H9 (cell line): ENCODE measurements around the gene CHD3. TPM values are rescaled to one million over a fixed set of nuclear protein-coding genes. Genes with fewer than 3 reads are reported as not detected.

Experiments
- DNase-seq: peaks from one replicate; pipeline ENCODE4 v3.0.0-alpha.2; 2017
- H2AFZ ChIP-seq: one replicate; pipeline ENCODE4 v1.6.1; 2013; ENCODE audit warnings: mild to moderate bottlenecking, low read length, control low read depth, moderate library complexity
- H2AK5ac ChIP-seq: 2 replicates; pipeline ENCODE4 v1.6.1; 2013; ENCODE audit warnings: low read length, control low read depth, mixed read lengths; ENCODE audit not compliant: insufficient read length
- H2BK120ac ChIP-seq: one replicate; pipeline ENCODE4 v1.6.1; 2013; ENCODE audit warnings: low read depth, mild to moderate bottlenecking, low read length, control low read depth, inconsistent platforms; ENCODE audit not compliant: poor library complexity, severe bottlenecking
- H2BK12ac ChIP-seq: 2 replicates; pipeline ENCODE4 v1.6.1; 2013; ENCODE audit warnings: low read length, control low read depth, mixed read lengths, low read depth; ENCODE audit not compliant: insufficient read length
- H2BK15ac ChIP-seq: 2 replicates; pipeline ENCODE4 v1.6.1; 2013; ENCODE audit warnings: low read depth, low read length, control low read depth
- H2BK20ac ChIP-seq: one replicate; pipeline ENCODE4 v1.6.1; 2013; ENCODE audit warnings: low read depth, mild to moderate bottlenecking, low read length, control low read depth, inconsistent platforms; ENCODE audit not compliant: poor library complexity, severe bottlenecking
- H2BK5ac ChIP-seq: 2 replicates; pipeline ENCODE4 v1.6.1; 2013; ENCODE audit warnings: low read length, control low read depth, mixed read lengths; ENCODE audit not compliant: insufficient read length
- H3K14ac ChIP-seq: 2 replicates; pipeline ENCODE4 v1.6.1; 2013; ENCODE audit warnings: low read length, control low read depth; ENCODE audit not compliant: insufficient read depth
- H3K18ac ChIP-seq: 2 replicates; pipeline ENCODE4 v1.6.1; 2013; ENCODE audit warnings: low read depth, mild to moderate bottlenecking, mixed read lengths, low read length, control low read depth; ENCODE audit not compliant: insufficient read length
- H3K23ac ChIP-seq: 2 replicates; pipeline ENCODE4 v1.6.1; 2013; ENCODE audit warnings: low read length, control low read depth, mixed read lengths, low read depth; ENCODE audit not compliant: insufficient read length
- H3K23me2 ChIP-seq: 2 replicates; pipeline ENCODE4 v1.6.1; 2013; ENCODE audit warnings: low read depth, mild to moderate bottlenecking, mixed read lengths, low read length, control low read depth; ENCODE audit not compliant: insufficient read length, poor library complexity, severe bottlenecking
- H3K27ac ChIP-seq: 2 replicates; pipeline ENCODE4 v1.5.1; 2013; ENCODE audit warnings: low read length, control low read depth, mixed read lengths, low read depth; ENCODE audit not compliant: insufficient read length
- H3K27me3 ChIP-seq: 2 replicates; pipeline ENCODE4 v1.6.1; 2013; ENCODE audit warnings: low read length, control low read depth, inconsistent platforms; ENCODE audit not compliant: insufficient read depth
- H3K4ac ChIP-seq: 2 replicates; pipeline ENCODE4 v1.6.1; 2013; ENCODE audit warnings: low read depth, mild to moderate bottlenecking, control low read depth, inconsistent platforms, low read length, moderate library complexity
- H3K4me1 ChIP-seq: 2 replicates; pipeline ENCODE4 v1.6.1; 2013; ENCODE audit warnings: low read length, control low read depth, inconsistent platforms; ENCODE audit not compliant: insufficient read depth
- H3K4me2 ChIP-seq: 2 replicates; pipeline ENCODE4 v1.6.1; 2013; ENCODE audit warnings: low read length, control low read depth, mixed read lengths; ENCODE audit not compliant: insufficient read length, insufficient read depth
- H3K56ac ChIP-seq: 2 replicates; pipeline ENCODE4 v1.6.1; 2013; ENCODE audit warnings: low read depth, mild to moderate bottlenecking, mixed read lengths, low read length, control low read depth; ENCODE audit not compliant: insufficient read length
- H3K79me1 ChIP-seq: 2 replicates; pipeline ENCODE4 v1.6.1; 2013; ENCODE audit warnings: low read depth, mild to moderate bottlenecking, moderate library complexity, low read length, control low read depth, inconsistent platforms; ENCODE audit not compliant: insufficient read depth, poor library complexity, severe bottlenecking
- H3K79me2 ChIP-seq: 2 replicates; pipeline ENCODE4 v1.6.1; 2013; ENCODE audit warnings: low read length, control low read depth, inconsistent platforms; ENCODE audit not compliant: insufficient read depth
- H3K9ac ChIP-seq: 2 replicates; pipeline ENCODE4 v1.6.1; 2013; ENCODE audit warnings: low read length, control low read depth, mixed read lengths; ENCODE audit not compliant: insufficient read length; ENCODE audit errors: extremely low read depth
- H3K9me3 ChIP-seq: one replicate; pipeline ENCODE4 v1.6.1; 2013; ENCODE audit warnings: low read depth, low read length, inconsistent platforms; ENCODE audit not compliant: control insufficient read depth
- H3T11ph ChIP-seq: one replicate; pipeline ENCODE4 v1.6.1; 2013; ENCODE audit warnings: mild to moderate bottlenecking, low read length, control low read depth, inconsistent platforms
- H4K20me1 ChIP-seq: one replicate; pipeline ENCODE4 v1.6.1; 2013; ENCODE audit not compliant: control insufficient read depth, insufficient read length, insufficient read depth
- H4K5ac ChIP-seq: 2 replicates; pipeline ENCODE4 v1.6.1; 2013; ENCODE audit warnings: low read depth, mild to moderate bottlenecking, mixed read lengths, low read length, control low read depth; ENCODE audit not compliant: insufficient read length
- H4K8ac ChIP-seq: replicated peaks from 2 replicates; pipeline ENCODE4 v1.6.1; 2013; ENCODE audit warnings: low read length, control low read depth, mixed read lengths, low read depth; ENCODE audit not compliant: insufficient read length
- H4K91ac ChIP-seq: 2 replicates; pipeline ENCODE4 v1.6.1; 2013; ENCODE audit warnings: low read depth, mild to moderate bottlenecking, moderate library complexity, mixed read lengths, low read length, control low read depth; ENCODE audit not compliant: insufficient read length
- H3K27ac Mint-ChIP-seq, 3 experiments: 2 replicates in 2 of 3; 3 replicates in 1 of 3; pipeline ENCODE4 v1.8.0; 2020 to 2021; ENCODE audit warnings: mixed read lengths in 3 of 3, mild to moderate bottlenecking in 1 of 3, moderate library complexity in 1 of 3
- H3K27me3 Mint-ChIP-seq: 2 replicates; pipeline ENCODE4 v1.8.0; 2021; ENCODE audit warnings: low read depth, mild to moderate bottlenecking, moderate library complexity, mixed read lengths
- H3K36me3 Mint-ChIP-seq, 3 experiments: 2 replicates in 2 of 3; 3 replicates in 1 of 3; pipeline ENCODE4 v1.8.0; 2020 to 2021; ENCODE audit warnings: low read depth in 3 of 3, mixed read lengths in 3 of 3; ENCODE audit not compliant: insufficient read depth in 1 of 3
- H3K4me1 Mint-ChIP-seq, 2 experiments: 2 replicates each; pipeline ENCODE4 v1.8.0; 2020; ENCODE audit warnings: mixed read lengths in 2 of 2
- H3K4me3 Mint-ChIP-seq, 2 experiments: 2 replicates in 1 of 2; 3 replicates in 1 of 2; pipeline ENCODE4 v1.8.0; 2020 to 2021; ENCODE audit warnings: mild to moderate bottlenecking in 2 of 2, mixed read lengths in 2 of 2, moderate library complexity in 1 of 2
- H3K9me3 Mint-ChIP-seq, 2 experiments: 2 replicates in 1 of 2; 3 replicates in 1 of 2; pipeline ENCODE4 v1.8.0; 2020; ENCODE audit warnings: mild to moderate bottlenecking in 2 of 2, mixed read lengths in 2 of 2, moderate library complexity in 1 of 2
- CTCF ChIP-seq: fragments of 200-600 bp; sonication (generic); conservative IDR thresholded peaks from 3 replicates; pipeline ENCODE4 v1.8.0; 2021; ENCODE audit warnings: antibody characterized with exemption, mild to moderate bottlenecking
- WGBS: extraction: QIAGEN DNeasy Blood & Tissue Kit; methylation state at CpG from one replicate; pipeline ENCODE4 v1.1.7; 2013; ENCODE audit warnings: missing lambda C conversion rate, low lambda C conversion rate, mixed read lengths; ENCODE audit not compliant: insufficient read length; ENCODE audit errors: extremely low coverage; 5-methylcytosine and 5-hydroxymethylcytosine counted together
- total RNA-seq: library from RNA; stranded (reverse); gene quantifications from 2 replicates; pipeline ENCODE4 v1.2.1, GENCODE V29; 2021

Gene CHD3
- total RNA-seq, 1 experiment from 2014 or later, result 33.2 TPM

- no peak overlapping the region for H3K56ac ChIP-seq
- no CpG with 5 or more reads among the region's 30 CpGs for WGBS
- no peaks in the 10 kb centered on the region for H3K4me1 ChIP-seq
- no peak overlapping the region for H2BK120ac ChIP-seq
- H4K5ac ChIP-seq, result no peak overlapping the region
- DNase-seq, result peak; percentile 69
- H3K9ac ChIP-seq, result no peak overlapping the region
- H3K23me2 ChIP-seq, result peaks cover 28% of the 10 kb centered on the region
- no peak overlapping the region for H3T11ph ChIP-seq
- H4K91ac ChIP-seq, result no peak overlapping the region
- H3K79me2 ChIP-seq, result no peaks in the 10 kb centered on the region
- H3K27me3 ChIP-seq, result no peaks in the 10 kb centered on the region; the same call in 1 of the 2 replicates
- peak overlapping the region in 1 of 3 experiments; percentile 18; a peak in 1 of 7 replicates for H3K27ac Mint-ChIP-seq
- 0 out of 3 replicates have a peak, but pooled peaks have one; percentile 14 for TF ChIP-seq CTCF
- no peaks in the 10 kb centered on the region for H3K9me3 ChIP-seq
- H2AFZ ChIP-seq, result no peak overlapping the region
- no peak overlapping the region for H2BK5ac ChIP-seq
- peak overlapping the region; percentile 82 for H3K4me2 ChIP-seq
- no peak overlapping the region for H2BK15ac ChIP-seq
- no peaks in the 10 kb centered on the region for H3K79me1 ChIP-seq
- no peak overlapping the region for H4K8ac ChIP-seq
- no peaks in the 10 kb centered on the region for H3K9me3 Mint-ChIP-seq
- H3K4me1 Mint-ChIP-seq, result peaks cover 3 to 4% of the 10 kb centered on the region in 2 experiments
- no peak overlapping the region for H3K27ac ChIP-seq
- no peak overlapping the region for H2AK5ac ChIP-seq
- H4K20me1 ChIP-seq, result no peaks in the 10 kb centered on the region
- no peak overlapping the region for H3K23ac ChIP-seq
- H3K14ac ChIP-seq, result no peak overlapping the region
- H3K18ac ChIP-seq, result no peak overlapping the region
- no peak overlapping the region for H2BK20ac ChIP-seq
- no peak overlapping the region for H2BK12ac ChIP-seq
- no peak overlapping the region for H3K4ac ChIP-seq
- H3K36me3 Mint-ChIP-seq, result peaks cover 0 to 8% (median 0%) of the 10 kb centered on the region in 3 experiments; a peak in 2 of 7 replicates
- H3K27me3 Mint-ChIP-seq, result no peaks in the 10 kb centered on the region; the same call in none of the 2 replicates
- H3K4me3 Mint-ChIP-seq, result no peak overlapping the region
Observed at GRCh38 chr17:7886227-7887037, 2.2 kb upstream of the CHD3 start.
